Retinal pigment epithelial cell (primary cell): ENCODE data around the gene VWF.

Experiments used
- DNase-seq: peaks from one replicate; pipeline ENCODE4 v3.0.0-alpha.2; 2010; ENCODE audit warnings: low read depth
- H3K4me3 ChIP-seq: 2 replicates; pipeline ENCODE4 v1.5.1; 2011; ENCODE audit warnings: mild to moderate bottlenecking, low read length, control low read depth, moderate library complexity
- CTCF ChIP-seq: conservative IDR thresholded peaks from 2 replicates; pipeline ENCODE4 v1.5.1; 2011; ENCODE audit warnings: low read depth, low read length, control low read depth, inconsistent platforms

Gene VWF

DNA sequence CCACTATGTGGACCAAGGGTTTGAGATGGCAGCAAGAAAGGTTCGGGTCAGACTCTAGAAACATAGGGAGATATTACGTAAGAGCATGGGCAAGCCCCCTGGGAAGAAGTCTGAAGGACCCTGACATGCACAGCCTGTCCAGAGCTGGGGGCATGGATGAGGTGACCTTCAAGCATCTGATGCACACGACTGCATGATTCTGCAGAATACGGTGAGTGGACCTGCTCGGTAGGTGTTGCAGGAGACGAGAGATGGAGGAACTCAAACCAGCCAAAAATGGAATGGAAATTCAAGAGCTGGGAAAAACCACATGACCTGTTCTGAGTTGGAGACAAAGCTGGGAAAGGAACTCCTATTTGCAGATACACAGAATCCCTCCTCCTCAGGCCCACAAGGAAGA, 223.1 kb downstream of the VWF start:
- no peak overlapping the region for H3K4me3 ChIP-seq
- no peak for TF ChIP-seq CTCF
- no peak for DNase-seq

- DNase-seq = no peak
- H3K4me3 ChIP-seq = no peak overlapping the region
- no peak for TF ChIP-seq CTCF
Measured at GRCh38 chr12:5900533-5901205, 223.8 kb downstream of the VWF start.

DNA sequence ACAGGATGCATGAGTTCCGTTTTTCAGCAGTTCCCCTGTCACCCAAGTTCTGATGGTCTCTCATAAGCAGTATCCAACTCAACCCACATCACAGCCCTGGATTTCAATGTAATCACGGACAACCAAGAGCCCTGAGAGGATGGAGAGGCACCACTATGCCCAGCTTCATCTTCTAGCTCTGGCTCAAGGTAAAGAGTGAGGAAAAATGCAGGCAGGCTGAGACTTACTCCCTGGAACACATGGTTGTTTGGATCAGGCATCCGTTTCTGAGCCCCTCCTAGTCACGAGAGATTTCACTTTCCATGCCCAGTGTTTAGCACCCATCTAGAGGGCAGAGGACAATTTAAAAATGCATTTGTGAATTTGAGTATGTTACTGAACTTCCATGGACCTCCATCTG, 224.4 kb downstream of the VWF start:
- TF ChIP-seq CTCF = no peak
- DNase-seq = no peak
- no peak overlapping the region for H3K4me3 ChIP-seq

GRCh38 chr12:5899675-5900074, 224.8 kb downstream of the VWF start:
- no peak for TF ChIP-seq CTCF
- DNase-seq = no peak
- no peak overlapping the region for H3K4me3 ChIP-seq

GRCh38 chr12:5898874-5899273, 225.6 kb downstream of the VWF start:
- TF ChIP-seq CTCF = peak; percentile 24
- no peak overlapping the region for H3K4me3 ChIP-seq
- DNase-seq = no peak
